Natural killer cell (primary cell): ENCODE measurements around the gene AP3S1. TPM values are rescaled to one million over a fixed set of nuclear protein-coding genes. Genes with fewer than 3 reads are reported as not detected.

Experiments
- ATAC-seq, 3 donors: fragments of 150-1000 bp in 2 of 3; fragments of 200-7000 bp in 1 of 3; cut with Tn5 transposase; 1 replicate in 1 of 3; 2 replicates in 2 of 3; pipeline ENCODE4 v1.10.0; 2021; ENCODE audit warnings: mild to moderate bottlenecking in 2 of 3, moderate library complexity in 2 of 3
- DNase-seq, 2 donors: peaks; one replicate each; pipeline versions ENCODE4 v3.0.0 to v3.0.0-alpha.2; 2013 to 2021; ENCODE audit warnings: mixed read lengths in 1 of 2
- H3K27ac ChIP-seq: one replicate; pipeline ENCODE4 v1.5.1; 2013; ENCODE audit warnings: mild to moderate bottlenecking, low read length
- H3K27me3 ChIP-seq: one replicate; pipeline ENCODE4 v1.6.1; 2013; ENCODE audit warnings: low read length; ENCODE audit not compliant: control insufficient read depth, insufficient read depth
- H3K36me3 ChIP-seq: one replicate; pipeline ENCODE4 v1.6.1; 2013; ENCODE audit warnings: low read length; ENCODE audit not compliant: control insufficient read depth, insufficient read depth
- H3K4me1 ChIP-seq: one replicate; pipeline ENCODE4 v1.6.1; 2013; ENCODE audit warnings: low read length; ENCODE audit not compliant: control insufficient read depth, insufficient read depth
- H3K4me3 ChIP-seq: one replicate; pipeline ENCODE4 v1.5.1; 2013; ENCODE audit warnings: low read length
- H3K9me3 ChIP-seq: one replicate; pipeline ENCODE4 v1.6.1; 2013; ENCODE audit warnings: low read length; ENCODE audit not compliant: control insufficient read depth, insufficient read depth
- H3K27ac Mint-ChIP-seq, 2 donors: one replicate each; pipeline ENCODE4 v1.8.0; 2022; ENCODE audit warnings: mild to moderate bottlenecking in 2 of 2, mixed read lengths in 2 of 2, moderate library complexity in 1 of 2
- H3K27me3 Mint-ChIP-seq, 2 donors: one replicate each; pipeline ENCODE4 v1.8.0; 2022; ENCODE audit warnings: low read depth in 2 of 2, mixed read lengths in 2 of 2
- H3K36me3 Mint-ChIP-seq: one replicate; pipeline ENCODE4 v1.8.0; 2022; ENCODE audit warnings: mixed read lengths
- H3K4me1 Mint-ChIP-seq, 2 donors: one replicate each; pipeline ENCODE4 v1.8.0; 2022; ENCODE audit warnings: mixed read lengths in 2 of 2
- H3K4me3 Mint-ChIP-seq: one replicate; pipeline ENCODE4 v1.8.0; 2022; ENCODE audit warnings: mild to moderate bottlenecking, moderate library complexity, mixed read lengths
- H3K9me3 Mint-ChIP-seq, 2 donors: one replicate each; pipeline ENCODE4 v1.8.0; 2022; ENCODE audit warnings: mixed read lengths in 2 of 2
- WGBS: methylation state at CpG from one replicate; pipeline ENCODE4 v1.1.7; 2013; ENCODE audit warnings: missing lambda C conversion rate; ENCODE audit not compliant: insufficient coverage; 5-methylcytosine and 5-hydroxymethylcytosine counted together
- intact Hi-C: fragments of 100-400 bp; cut with micrococcal nuclease; formaldehyde crosslinking; loops from one replicate; pipeline ENCODE4 v1.14.2; 2022
- total RNA-seq, 4 donors: library from RNA; stranded (reverse); fragments of 120-200 nt in 1 of 4; gene quantifications; one replicate each; pipeline versions ENCODE4 v1.2.3 to v1.2.4, GENCODE V29; 2013 to 2022
- TF ChIP-seq, protein P1 (sequence below): fragments of 200-600 bp; IDR thresholded peaks from one replicate; pipeline ENCODE4 v1.8.0; 2022; ENCODE audit warnings: antibody characterized with exemption

Gene AP3S1
- total RNA-seq, 3 donors from 2014 or later (not counting 1 experiment from before 2014, with no cell fraction given), result 35.5 to 57.9 (median 37.1) TPM

DNA sequence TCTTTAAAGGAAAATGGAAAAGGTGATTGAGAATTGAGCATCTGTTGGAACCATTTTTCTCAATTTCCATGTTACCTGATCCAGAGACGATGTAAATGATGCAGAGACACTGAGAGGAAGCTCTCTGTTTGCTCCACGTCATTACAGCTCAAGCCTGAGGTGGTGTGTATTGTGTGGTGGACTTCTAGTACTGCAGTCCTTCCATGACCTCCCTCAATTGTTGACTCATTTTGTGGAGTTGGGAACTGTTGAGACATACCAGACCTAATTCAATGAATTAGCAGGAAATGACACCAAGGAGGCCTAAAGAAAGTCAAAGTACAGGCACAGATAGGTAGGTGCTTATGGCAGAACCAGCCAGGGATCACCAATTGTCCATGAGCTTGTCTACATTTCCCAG lies 104.9 kb downstream of the AP3S1 start:
- H3K4me3 Mint-ChIP-seq, result no peak overlapping the region
- no peaks in the 10 kb centered on the region for H3K9me3 Mint-ChIP-seq
- TF ChIP-seq, protein P1, sequence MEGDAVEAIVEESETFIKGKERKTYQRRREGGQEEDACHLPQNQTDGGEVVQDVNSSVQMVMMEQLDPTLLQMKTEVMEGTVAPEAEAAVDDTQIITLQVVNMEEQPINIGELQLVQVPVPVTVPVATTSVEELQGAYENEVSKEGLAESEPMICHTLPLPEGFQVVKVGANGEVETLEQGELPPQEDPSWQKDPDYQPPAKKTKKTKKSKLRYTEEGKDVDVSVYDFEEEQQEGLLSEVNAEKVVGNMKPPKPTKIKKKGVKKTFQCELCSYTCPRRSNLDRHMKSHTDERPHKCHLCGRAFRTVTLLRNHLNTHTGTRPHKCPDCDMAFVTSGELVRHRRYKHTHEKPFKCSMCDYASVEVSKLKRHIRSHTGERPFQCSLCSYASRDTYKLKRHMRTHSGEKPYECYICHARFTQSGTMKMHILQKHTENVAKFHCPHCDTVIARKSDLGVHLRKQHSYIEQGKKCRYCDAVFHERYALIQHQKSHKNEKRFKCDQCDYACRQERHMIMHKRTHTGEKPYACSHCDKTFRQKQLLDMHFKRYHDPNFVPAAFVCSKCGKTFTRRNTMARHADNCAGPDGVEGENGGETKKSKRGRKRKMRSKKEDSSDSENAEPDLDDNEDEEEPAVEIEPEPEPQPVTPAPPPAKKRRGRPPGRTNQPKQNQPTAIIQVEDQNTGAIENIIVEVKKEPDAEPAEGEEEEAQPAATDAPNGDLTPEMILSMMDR, result no peak
- Histone ChIP-seq H3K9me3 (no peaks in the 10 kb centered on the region), H3K27ac (no peak overlapping the region), H3K27me3 (no peaks in the 10 kb centered on the region), H3K4me1 (no peaks in the 10 kb centered on the region), H3K36me3 (no peaks in the 10 kb centered on the region), H3K4me3 (no peak overlapping the region)
- WGBS, result 88% methylated on average over 2 of the region's 2 CpGs
- H3K27me3 Mint-ChIP-seq, result peaks cover 3 to 5% of the 10 kb centered on the region in 2 donors
- intact Hi-C loops, result no loop called here
- ATAC-seq, result no peak
- no peak overlapping the region for H3K27ac Mint-ChIP-seq
- no peaks in the 10 kb centered on the region for H3K4me1 Mint-ChIP-seq
- DNase-seq, result no peak
- H3K36me3 Mint-ChIP-seq, result no peaks in the 10 kb centered on the region

DNA sequence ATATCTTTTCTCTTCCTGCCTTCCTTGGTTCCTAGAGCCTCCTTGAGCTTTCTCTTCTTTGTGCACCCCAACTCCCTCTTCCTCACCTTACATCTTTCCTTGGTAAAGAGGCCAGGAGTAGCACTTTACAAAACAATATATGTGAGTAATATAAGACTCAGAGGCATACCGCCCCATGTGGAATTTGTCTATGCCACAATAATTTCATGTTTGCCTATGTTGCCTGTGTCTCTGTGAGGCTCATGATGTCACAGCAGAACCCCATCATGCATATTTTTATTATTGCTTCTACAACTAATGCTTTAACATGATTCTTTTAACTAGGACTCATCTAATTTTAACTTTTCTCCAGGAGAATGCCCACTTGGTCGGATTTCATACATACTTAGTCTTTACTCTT lies 105.5 kb downstream of the AP3S1 start:
- Mint-ChIP-seq H3K4me1 (no peaks in the 10 kb centered on the region), H3K27me3 (peaks cover 8 to 9% of the 10 kb centered on the region in 2 donors), H3K27ac (no peak overlapping the region), H3K4me3 (no peak overlapping the region), H3K36me3 (no peaks in the 10 kb centered on the region), H3K9me3 (no peaks in the 10 kb centered on the region)
- no peaks in the 10 kb centered on the region for H3K36me3 ChIP-seq
- peaks cover 2% of the 10 kb centered on the region for H3K27me3 ChIP-seq
- H3K4me1 ChIP-seq, result no peaks in the 10 kb centered on the region
- 100% methylated on average over 1 of the region's 2 CpGs for WGBS
- H3K9me3 ChIP-seq, result no peaks in the 10 kb centered on the region
- DNase-seq (no peak), ATAC-seq (no peak)
- no peak overlapping the region for H3K4me3 ChIP-seq
- TF ChIP-seq, protein P1, result no peak
- intact Hi-C loops, result no loop called here
- no peak overlapping the region for H3K27ac ChIP-seq

DNA sequence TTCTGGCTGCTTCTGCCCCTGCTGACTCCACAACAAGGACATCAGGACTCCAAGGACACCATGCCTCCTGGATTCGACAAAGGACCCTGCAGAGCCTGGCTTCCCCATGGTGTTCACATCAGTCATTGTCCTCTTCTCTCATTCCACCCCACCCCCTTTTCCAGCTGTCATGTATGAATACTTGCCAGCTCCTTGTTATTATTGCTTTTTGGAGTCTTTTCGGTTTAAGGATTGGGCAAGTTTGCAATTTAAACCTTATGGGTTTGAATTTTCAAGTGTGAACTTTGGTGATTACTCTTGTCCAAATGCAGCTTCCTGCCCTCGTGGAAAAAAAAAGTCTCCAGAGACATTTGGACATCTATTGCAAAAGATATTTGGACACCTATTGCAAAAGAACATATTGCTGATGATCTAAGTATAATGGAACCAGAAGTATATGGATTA lies 106.4 kb downstream of the AP3S1 start:
- Mint-ChIP-seq H3K4me1 (no peaks in the 10 kb centered on the region), H3K9me3 (no peaks in the 10 kb centered on the region), H3K4me3 (no peak overlapping the region), H3K27ac (no peak overlapping the region), H3K27me3 (peaks cover 11 to 14% of the 10 kb centered on the region in 2 donors), H3K36me3 (no peaks in the 10 kb centered on the region)
- DNase-seq (no peak), ATAC-seq (no peak)
- H3K4me1 ChIP-seq, result no peaks in the 10 kb centered on the region
- TF ChIP-seq, protein P1, result no peak
- WGBS, result 76% methylated on average over 3 of the region's 3 CpGs
- no peak overlapping the region for H3K4me3 ChIP-seq
- H3K9me3 ChIP-seq, result no peaks in the 10 kb centered on the region
- H3K36me3 ChIP-seq, result no peaks in the 10 kb centered on the region
- H3K27me3 ChIP-seq, result peaks cover 4% of the 10 kb centered on the region
- intact Hi-C loops, result no loop called here
- no peak overlapping the region for H3K27ac ChIP-seq

DNA sequence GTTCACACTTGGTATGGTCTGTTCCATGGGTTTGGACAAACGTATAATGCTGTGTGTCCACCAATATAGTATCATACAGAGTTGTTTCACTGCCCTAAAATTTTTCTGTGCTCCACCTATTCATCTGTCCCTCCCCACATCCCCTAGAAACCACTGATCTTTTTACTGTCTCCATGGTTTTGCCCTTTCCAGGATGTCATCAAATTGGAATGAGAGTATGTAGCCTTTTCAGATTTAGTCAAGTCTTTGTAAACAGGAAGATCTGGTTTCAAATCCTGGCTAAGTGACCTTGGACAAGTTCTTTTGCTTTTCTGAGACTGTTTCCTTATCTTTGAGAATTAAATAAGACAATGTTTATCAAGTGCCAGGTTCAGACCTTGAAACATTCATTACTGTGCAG lies 107.4 kb downstream of the AP3S1 start:
- H3K36me3 ChIP-seq, result no peaks in the 10 kb centered on the region
- Mint-ChIP-seq H3K36me3 (no peaks in the 10 kb centered on the region), H3K4me1 (no peaks in the 10 kb centered on the region), H3K27ac (no peak overlapping the region), H3K9me3 (no peaks in the 10 kb centered on the region), H3K27me3 (peaks cover 11 to 14% of the 10 kb centered on the region in 2 donors), H3K4me3 (no peak overlapping the region)
- TF ChIP-seq, protein P1, result no peak
- H3K4me1 ChIP-seq, result no peaks in the 10 kb centered on the region
- no peak overlapping the region for H3K27ac ChIP-seq
- intact Hi-C loops, result no loop called here
- no peak overlapping the region for H3K4me3 ChIP-seq
- WGBS, result 71% methylated on average over 1 of the region's 1 CpG
- DNase-seq (no peak), ATAC-seq (no peak)
- peaks cover 4% of the 10 kb centered on the region for H3K27me3 ChIP-seq
- H3K9me3 ChIP-seq, result no peaks in the 10 kb centered on the region
